OCI-LY1 (cell line): Measurements from ENCODE around the gene LRMDA.

Source experiments
- H2AFZ ChIP-seq: fragments of 200-600 bp; sonication (generic), shearing (Covaris generic); 2 replicates; pipeline ENCODE4 v1.6.0; 2014; ENCODE audit warnings: antibody characterized with exemption, mild to moderate bottlenecking, low read length
- H3F3A ChIP-seq: fragments of 200-600 bp; sonication (generic), shearing (Covaris generic); 2 replicates; pipeline ENCODE4 v1.6.0; 2014; ENCODE audit warnings: mild to moderate bottlenecking, antibody characterized with exemption, low read length, moderate library complexity; ENCODE audit not compliant: insufficient read depth
- H3K27ac ChIP-seq: fragments of 200-600 bp; sonication (generic); 2 replicates; pipeline ENCODE4 v1.5.1; 2014; ENCODE audit warnings: low read length, mixed run types, mild to moderate bottlenecking, low read depth; ENCODE audit not compliant: poor library complexity, severe bottlenecking
- H3K27me3 ChIP-seq: fragments of 200-600 bp; sonication (generic); 2 replicates; pipeline ENCODE4 v1.6.0; 2014; ENCODE audit warnings: antibody characterized with exemption, mild to moderate bottlenecking, low read length, moderate library complexity; ENCODE audit not compliant: insufficient read depth
- H3K36me3 ChIP-seq: fragments of 200-600 bp; sonication (generic); 2 replicates; pipeline ENCODE4 v1.6.1; 2014; ENCODE audit warnings: mild to moderate bottlenecking, antibody characterized with exemption, low read length, moderate library complexity, mixed read lengths; ENCODE audit not compliant: insufficient read depth
- H3K4me1 ChIP-seq: fragments of 200-600 bp; sonication (generic); 2 replicates; pipeline ENCODE4 v1.5.1; 2014; ENCODE audit warnings: mild to moderate bottlenecking, low read length, moderate library complexity; ENCODE audit not compliant: insufficient read depth, severe bottlenecking
- H3K4me2 ChIP-seq: fragments of 200-600 bp; sonication (generic), shearing (Covaris generic); 2 replicates; pipeline ENCODE4 v1.6.1; 2014; ENCODE audit warnings: low read length
- H3K4me3 ChIP-seq: fragments of 200-600 bp; sonication (generic); 2 replicates; pipeline ENCODE4 v1.5.1; 2014; ENCODE audit warnings: low read length, low read depth, mild to moderate bottlenecking, mixed read lengths; ENCODE audit not compliant: poor library complexity, severe bottlenecking
- H3K79me2 ChIP-seq: fragments of 200-600 bp; shearing (Covaris generic); 2 replicates; pipeline ENCODE4 v1.6.1; 2016; ENCODE audit warnings: mixed run types, low read length, mixed read lengths; ENCODE audit not compliant: insufficient read depth
- H3K9ac ChIP-seq: fragments of 200-600 bp; sonication (generic), shearing (Covaris generic); 2 replicates; pipeline ENCODE4 v1.6.1; 2014; ENCODE audit warnings: mild to moderate bottlenecking, low read length, mixed read lengths
- H3K9me2 ChIP-seq: fragments of 200-600 bp; sonication (generic), shearing (Covaris generic); 2 replicates; pipeline ENCODE4 v1.6.1; 2014; ENCODE audit warnings: low read depth, mild to moderate bottlenecking, low read length, mixed read lengths
- H3K9me3 ChIP-seq: fragments of 200-600 bp; shearing (Covaris generic); 2 replicates; pipeline ENCODE4 v1.6.1; 2014; ENCODE audit warnings: low read length, mixed read lengths
- H4K20me1 ChIP-seq: fragments of 200-600 bp; sonication (generic), shearing (Covaris generic); 2 replicates; pipeline ENCODE4 v1.6.0; 2016; ENCODE audit warnings: mild to moderate bottlenecking, low read length; ENCODE audit not compliant: insufficient read depth
- EZH2 ChIP-seq: fragments of 200-600 bp; sonication (generic), shearing (Covaris generic); IDR thresholded peaks from 2 replicates; pipeline ENCODE4 v1.8.0; 2017; ENCODE audit warnings: borderline replicate concordance, mixed run types, mild to moderate bottlenecking, antibody characterized with exemption, low read length, moderate library complexity, mixed read lengths
- TF ChIP-seq, protein P1 (sequence below): fragments of 200-600 bp; sonication (generic), shearing (Covaris generic); IDR thresholded peaks from 2 replicates; pipeline ENCODE4 v1.5.1; 2017; ENCODE audit warnings: mild to moderate bottlenecking, antibody characterized with exemption, low read length, moderate library complexity, mixed read lengths

The LRMDA gene

GRCh38 chr10:76492678-76493472 is 1061.5 kb downstream of the LRMDA start:
- Histone ChIP-seq H3K9me2 (no peaks in the 10 kb centered on the region), H3K4me3 (no peak overlapping the region), H3K4me1 (no peaks in the 10 kb centered on the region), H2AFZ (no peak overlapping the region), H3K79me2 (no peaks in the 10 kb centered on the region), H3K9me3 (no peaks in the 10 kb centered on the region), H3K36me3 (no peaks in the 10 kb centered on the region), H3K27ac (no peak overlapping the region), H3K9ac (no peak overlapping the region), H3F3A (no peaks in the 10 kb centered on the region), H3K4me2 (no peak overlapping the region), H3K27me3 (no peaks in the 10 kb centered on the region), H4K20me1 (no peaks in the 10 kb centered on the region)
- TF ChIP-seq, protein P1, sequence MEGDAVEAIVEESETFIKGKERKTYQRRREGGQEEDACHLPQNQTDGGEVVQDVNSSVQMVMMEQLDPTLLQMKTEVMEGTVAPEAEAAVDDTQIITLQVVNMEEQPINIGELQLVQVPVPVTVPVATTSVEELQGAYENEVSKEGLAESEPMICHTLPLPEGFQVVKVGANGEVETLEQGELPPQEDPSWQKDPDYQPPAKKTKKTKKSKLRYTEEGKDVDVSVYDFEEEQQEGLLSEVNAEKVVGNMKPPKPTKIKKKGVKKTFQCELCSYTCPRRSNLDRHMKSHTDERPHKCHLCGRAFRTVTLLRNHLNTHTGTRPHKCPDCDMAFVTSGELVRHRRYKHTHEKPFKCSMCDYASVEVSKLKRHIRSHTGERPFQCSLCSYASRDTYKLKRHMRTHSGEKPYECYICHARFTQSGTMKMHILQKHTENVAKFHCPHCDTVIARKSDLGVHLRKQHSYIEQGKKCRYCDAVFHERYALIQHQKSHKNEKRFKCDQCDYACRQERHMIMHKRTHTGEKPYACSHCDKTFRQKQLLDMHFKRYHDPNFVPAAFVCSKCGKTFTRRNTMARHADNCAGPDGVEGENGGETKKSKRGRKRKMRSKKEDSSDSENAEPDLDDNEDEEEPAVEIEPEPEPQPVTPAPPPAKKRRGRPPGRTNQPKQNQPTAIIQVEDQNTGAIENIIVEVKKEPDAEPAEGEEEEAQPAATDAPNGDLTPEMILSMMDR, result no peak
- no peak for TF ChIP-seq EZH2

DNA sequence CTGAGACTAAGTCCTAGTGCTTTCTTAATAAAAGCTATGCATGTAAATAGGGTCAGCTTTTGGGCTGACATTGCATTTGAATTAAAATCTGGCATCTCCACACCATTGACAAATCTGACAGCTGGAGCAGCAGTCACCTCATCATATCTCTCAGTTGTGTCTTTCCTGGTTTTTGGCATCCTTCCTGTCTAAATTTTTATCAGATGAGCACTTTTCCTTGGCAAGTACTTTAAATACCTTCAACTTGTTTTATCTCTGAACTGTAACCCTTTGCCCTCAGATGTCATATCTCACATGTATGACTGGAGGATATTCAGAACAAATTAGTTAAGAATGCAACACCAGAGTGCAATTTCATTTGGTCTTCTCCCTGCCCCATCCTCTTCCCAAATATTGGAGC is 1066.2 kb downstream of the LRMDA start:
- no peak overlapping the region for H3K4me2 ChIP-seq
- no peak overlapping the region for H3K27ac ChIP-seq
- no peaks in the 10 kb centered on the region for H3K9me2 ChIP-seq
- no peaks in the 10 kb centered on the region for H3K36me3 ChIP-seq
- no peak overlapping the region for H3K4me3 ChIP-seq
- H3K9ac ChIP-seq, result no peak overlapping the region
- no peak overlapping the region for H2AFZ ChIP-seq
- H3K27me3 ChIP-seq, result no peaks in the 10 kb centered on the region
- H3K79me2 ChIP-seq, result no peaks in the 10 kb centered on the region
- H3K4me1 ChIP-seq, result no peaks in the 10 kb centered on the region
- no peaks in the 10 kb centered on the region for H3K9me3 ChIP-seq
- no peaks in the 10 kb centered on the region for H4K20me1 ChIP-seq
- TF ChIP-seq, protein P1, result no peak
- no peak for TF ChIP-seq EZH2
- no peaks in the 10 kb centered on the region for H3F3A ChIP-seq

DNA sequence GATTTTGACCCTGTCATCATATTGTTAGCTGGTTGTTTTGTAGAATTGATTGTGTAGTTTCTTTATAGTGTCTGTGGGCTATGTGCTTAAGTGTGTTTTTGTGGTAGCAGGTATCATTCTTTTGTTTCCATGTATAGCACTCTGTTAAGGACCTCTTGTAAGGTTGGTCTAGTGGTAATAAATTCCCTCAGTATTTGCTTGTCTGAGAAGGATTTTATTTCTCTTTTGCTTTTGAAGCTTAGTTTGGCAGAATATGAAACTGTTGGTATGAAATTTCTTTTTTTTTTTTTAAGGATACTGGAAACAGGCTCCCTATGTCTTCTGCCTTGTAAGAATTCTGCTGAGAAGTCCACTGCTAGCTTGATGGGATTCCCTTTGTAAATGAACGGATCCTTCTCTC is 1073.4 kb downstream of the LRMDA start:
- H2AFZ ChIP-seq, result no peak overlapping the region
- H3K27ac ChIP-seq, result no peak overlapping the region
- H3K27me3 ChIP-seq, result no peaks in the 10 kb centered on the region
- H4K20me1 ChIP-seq, result no peaks in the 10 kb centered on the region
- H3K36me3 ChIP-seq, result no peaks in the 10 kb centered on the region
- H3K9me2 ChIP-seq, result no peaks in the 10 kb centered on the region
- H3K79me2 ChIP-seq, result no peaks in the 10 kb centered on the region
- H3F3A ChIP-seq, result no peaks in the 10 kb centered on the region
- no peaks in the 10 kb centered on the region for H3K4me1 ChIP-seq
- H3K9ac ChIP-seq, result no peak overlapping the region
- H3K4me2 ChIP-seq, result no peak overlapping the region
- no peaks in the 10 kb centered on the region for H3K9me3 ChIP-seq
- no peak overlapping the region for H3K4me3 ChIP-seq
- no peak for TF ChIP-seq EZH2
- TF ChIP-seq, protein P1, result no peak
